GM12873 (cell line): ENCODE results near the gene MANSC4.

ENCODE experiments used
- CTCF ChIP-seq: IDR thresholded peaks from 2 replicates; pipeline ENCODE4 v1.5.1; 2012; ENCODE audit warnings: low read depth, mild to moderate bottlenecking, moderate library complexity, low read length, control low read depth; ENCODE audit not compliant: insufficient read depth; ENCODE audit errors: missing control alignments

The MANSC4 gene

GRCh38 chr12:27751386-27752047 is 28.5 kb downstream of the MANSC4 start:
- no peak for TF ChIP-seq CTCF

GRCh38 chr12:27747111-27747820 is 32.8 kb downstream of the MANSC4 start:
- no peak for TF ChIP-seq CTCF

GRCh38 chr12:27743601-27744000 is 36.4 kb downstream of the MANSC4 start:
- no peak for TF ChIP-seq CTCF

GRCh38 chr12:27733791-27734190 is 46.2 kb downstream of the MANSC4 start:
- no peak for TF ChIP-seq CTCF

GRCh38 chr12:27733052-27733656 is 46.9 kb downstream of the MANSC4 start:
- TF ChIP-seq CTCF = peak; percentile 79

GRCh38 chr12:27732281-27732680 is 47.8 kb downstream of the MANSC4 start:
- TF ChIP-seq CTCF = peak; percentile 50

GRCh38 chr12:27730097-27730588 is 49.9 kb downstream of the MANSC4 start:
- no peak for TF ChIP-seq CTCF
